GM10266 (cell line): ENCODE results near the gene CRISPLD2.

Source experiments
- DNase-seq: peaks from one replicate; pipeline ENCODE4 v3.0.0; 2012; ENCODE audit errors: extremely low spot score
- CTCF ChIP-seq: IDR thresholded peaks from 2 replicates; pipeline ENCODE4 v1.5.1; 2012; ENCODE audit warnings: mild to moderate bottlenecking, low read depth; ENCODE audit not compliant: control insufficient read depth, insufficient read depth; ENCODE audit errors: missing control alignments

The CRISPLD2 gene

GRCh38 chr16:84822990-84823389 is 3.2 kb downstream of the CRISPLD2 start:
- TF ChIP-seq CTCF: no peak
- no peak for DNase-seq

GRCh38 chr16:84823484-84823883 is 3.7 kb downstream of the CRISPLD2 start:
- no peak for DNase-seq
- no peak for TF ChIP-seq CTCF

GRCh38 chr16:84823926-84824325 is 4.1 kb downstream of the CRISPLD2 start:
- TF ChIP-seq CTCF: no peak
- DNase-seq: no peak

GRCh38 chr16:84825896-84826557 is 6.2 kb downstream of the CRISPLD2 start:
- no peak for TF ChIP-seq CTCF
- DNase-seq: no peak

- no peak for DNase-seq
- TF ChIP-seq CTCF: no peak
Observed at GRCh38 chr16:84826558-84826941, 6.8 kb downstream of the CRISPLD2 start.

- TF ChIP-seq CTCF: no peak
- DNase-seq: no peak
Observed at GRCh38 chr16:84827131-84827574, 7.4 kb downstream of the CRISPLD2 start.

GRCh38 chr16:84827897-84828296 is 8.1 kb downstream of the CRISPLD2 start:
- no peak for DNase-seq
- TF ChIP-seq CTCF: no peak
